Hepatocyte (in vitro differentiated cells): ENCODE results near the gene TP53TG5.

Experiments used
- EZH2 ChIP-seq: fragments of 200-600 bp; sonication (generic); IDR thresholded peaks from 2 replicates; pipeline ENCODE4 v1.6.1; 2016; ENCODE audit warnings: antibody characterized with exemption, mild to moderate bottlenecking, borderline replicate concordance
- TF ChIP-seq, protein P1 (sequence below): fragments of 200-600 bp; sonication (generic); IDR thresholded peaks from 2 replicates; pipeline ENCODE4 v1.5.1; 2016; ENCODE audit warnings: antibody characterized with exemption, mild to moderate bottlenecking; ENCODE audit not compliant: poor library complexity

DNA sequence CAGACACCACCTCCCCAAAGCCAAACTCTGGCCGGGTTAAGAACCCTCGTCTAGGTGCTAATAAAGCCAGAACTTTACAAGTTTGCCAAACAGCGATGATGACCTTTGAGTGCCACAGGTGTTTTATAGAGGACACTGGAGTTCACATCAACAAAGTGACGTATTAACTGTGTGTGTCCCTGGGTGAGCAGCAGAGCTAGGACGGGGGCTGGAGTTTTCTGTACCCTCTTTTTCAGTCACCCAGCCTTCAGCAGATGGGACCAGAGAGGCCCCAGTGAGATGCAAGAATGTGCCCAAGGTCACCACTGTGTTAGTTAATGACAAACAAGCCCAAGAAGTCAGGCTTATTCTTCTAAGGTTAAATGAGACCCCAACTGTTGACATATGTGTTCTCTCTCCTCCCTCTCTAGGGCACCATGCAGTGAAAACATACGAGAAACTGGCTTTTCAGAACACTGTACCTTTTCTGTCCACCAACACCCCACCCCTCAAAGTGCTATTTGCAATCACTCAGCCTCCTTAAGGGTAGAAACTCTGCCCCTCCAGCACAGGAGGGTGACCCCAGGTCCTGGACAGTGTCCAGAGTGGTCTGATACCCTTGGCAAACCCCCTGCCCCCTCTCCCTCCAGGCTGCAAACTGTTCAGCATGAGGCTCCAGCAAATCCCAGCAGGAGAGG lies 35.1 kb downstream of the TP53TG5 start:
- TF ChIP-seq, protein P1, sequence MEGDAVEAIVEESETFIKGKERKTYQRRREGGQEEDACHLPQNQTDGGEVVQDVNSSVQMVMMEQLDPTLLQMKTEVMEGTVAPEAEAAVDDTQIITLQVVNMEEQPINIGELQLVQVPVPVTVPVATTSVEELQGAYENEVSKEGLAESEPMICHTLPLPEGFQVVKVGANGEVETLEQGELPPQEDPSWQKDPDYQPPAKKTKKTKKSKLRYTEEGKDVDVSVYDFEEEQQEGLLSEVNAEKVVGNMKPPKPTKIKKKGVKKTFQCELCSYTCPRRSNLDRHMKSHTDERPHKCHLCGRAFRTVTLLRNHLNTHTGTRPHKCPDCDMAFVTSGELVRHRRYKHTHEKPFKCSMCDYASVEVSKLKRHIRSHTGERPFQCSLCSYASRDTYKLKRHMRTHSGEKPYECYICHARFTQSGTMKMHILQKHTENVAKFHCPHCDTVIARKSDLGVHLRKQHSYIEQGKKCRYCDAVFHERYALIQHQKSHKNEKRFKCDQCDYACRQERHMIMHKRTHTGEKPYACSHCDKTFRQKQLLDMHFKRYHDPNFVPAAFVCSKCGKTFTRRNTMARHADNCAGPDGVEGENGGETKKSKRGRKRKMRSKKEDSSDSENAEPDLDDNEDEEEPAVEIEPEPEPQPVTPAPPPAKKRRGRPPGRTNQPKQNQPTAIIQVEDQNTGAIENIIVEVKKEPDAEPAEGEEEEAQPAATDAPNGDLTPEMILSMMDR: no peak
- TF ChIP-seq EZH2: no peak
